ENCODE results near the gene NRXN3.

DNA sequence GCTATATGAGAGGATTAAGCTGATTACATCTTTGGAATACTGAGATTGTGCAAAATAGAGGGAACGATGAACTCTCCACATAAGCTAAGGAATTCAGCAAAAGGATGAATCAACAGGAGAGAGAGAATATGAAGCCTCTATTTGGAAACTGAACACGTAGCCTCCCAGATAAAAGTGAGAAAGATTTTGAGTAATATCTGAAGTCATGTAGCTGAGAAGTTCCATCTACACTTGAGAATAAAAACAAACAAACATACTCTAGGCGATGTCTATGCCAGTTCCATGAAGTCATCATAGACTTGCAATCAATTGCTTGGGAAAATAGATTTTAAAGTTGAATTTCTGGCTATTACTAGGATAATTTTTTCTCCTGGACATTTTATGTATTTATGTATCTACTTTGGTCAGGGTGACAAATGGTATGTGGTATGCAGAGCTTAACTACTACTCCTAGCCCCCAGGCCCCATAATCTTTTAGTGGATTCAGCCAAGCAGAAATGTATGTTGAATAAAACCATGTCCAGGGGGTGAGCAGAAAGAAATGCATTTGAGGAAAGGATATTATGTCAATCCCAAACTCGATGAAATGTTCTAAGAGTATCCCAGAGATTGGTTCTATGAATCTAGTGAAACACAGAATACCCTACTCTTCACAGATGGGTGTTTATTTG lies 1413.7 kb downstream of the NRXN3 start:
- TF ChIP-seq, protein P1, sequence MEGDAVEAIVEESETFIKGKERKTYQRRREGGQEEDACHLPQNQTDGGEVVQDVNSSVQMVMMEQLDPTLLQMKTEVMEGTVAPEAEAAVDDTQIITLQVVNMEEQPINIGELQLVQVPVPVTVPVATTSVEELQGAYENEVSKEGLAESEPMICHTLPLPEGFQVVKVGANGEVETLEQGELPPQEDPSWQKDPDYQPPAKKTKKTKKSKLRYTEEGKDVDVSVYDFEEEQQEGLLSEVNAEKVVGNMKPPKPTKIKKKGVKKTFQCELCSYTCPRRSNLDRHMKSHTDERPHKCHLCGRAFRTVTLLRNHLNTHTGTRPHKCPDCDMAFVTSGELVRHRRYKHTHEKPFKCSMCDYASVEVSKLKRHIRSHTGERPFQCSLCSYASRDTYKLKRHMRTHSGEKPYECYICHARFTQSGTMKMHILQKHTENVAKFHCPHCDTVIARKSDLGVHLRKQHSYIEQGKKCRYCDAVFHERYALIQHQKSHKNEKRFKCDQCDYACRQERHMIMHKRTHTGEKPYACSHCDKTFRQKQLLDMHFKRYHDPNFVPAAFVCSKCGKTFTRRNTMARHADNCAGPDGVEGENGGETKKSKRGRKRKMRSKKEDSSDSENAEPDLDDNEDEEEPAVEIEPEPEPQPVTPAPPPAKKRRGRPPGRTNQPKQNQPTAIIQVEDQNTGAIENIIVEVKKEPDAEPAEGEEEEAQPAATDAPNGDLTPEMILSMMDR (IDR thresholded peaks at IDR 0.05) = no peak
- TF ChIP-seq POLR2A (IDR thresholded peaks at IDR 0.05) = no peak

All from body of pancreas (tissue), 4 donors.